A673 (cell line): ENCODE measurements around the gene PCNT.

Experiments
- CTCF ChIP-seq: fragments of 300-800, 200-600 bp; sonication (generic); conservative IDR thresholded peaks from 2 replicates; pipeline ENCODE4 v1.5.1; 2017; ENCODE audit warnings: low read depth, mild to moderate bottlenecking, antibody characterized with exemption, low read length, moderate library complexity, mixed read lengths
- EZH2 ChIP-seq: fragments of 200-600 bp; sonication (generic); IDR thresholded peaks from 2 replicates; pipeline ENCODE4 v1.6.1; 2017; ENCODE audit warnings: borderline replicate concordance, low read depth, mild to moderate bottlenecking, mixed read lengths, antibody characterized with exemption, low read length; ENCODE audit not compliant: poor library complexity, severe bottlenecking

- no peak for TF ChIP-seq CTCF
- TF ChIP-seq EZH2 = no peak
These were observed 87.3 kb downstream of the PCNT start for GRCh38 chr21:46411236-46411635.
